HG03521 (cell line): ENCODE data around the gene STK36.
"Not testable (repeated sequence)": the region's sequence is repeated elsewhere in the genome, so short reads cannot be mapped to it uniquely, and the experiment has no call there.

Experiments used
- ATAC-seq: cut with Tn5 transposase; IDR thresholded peaks from one replicate; pipeline ENCODE4 v1.9.1; 2021; ENCODE audit warnings: mild to moderate bottlenecking, moderate library complexity; ENCODE audit not compliant: unreplicated experiment

Gene STK36

DNA sequence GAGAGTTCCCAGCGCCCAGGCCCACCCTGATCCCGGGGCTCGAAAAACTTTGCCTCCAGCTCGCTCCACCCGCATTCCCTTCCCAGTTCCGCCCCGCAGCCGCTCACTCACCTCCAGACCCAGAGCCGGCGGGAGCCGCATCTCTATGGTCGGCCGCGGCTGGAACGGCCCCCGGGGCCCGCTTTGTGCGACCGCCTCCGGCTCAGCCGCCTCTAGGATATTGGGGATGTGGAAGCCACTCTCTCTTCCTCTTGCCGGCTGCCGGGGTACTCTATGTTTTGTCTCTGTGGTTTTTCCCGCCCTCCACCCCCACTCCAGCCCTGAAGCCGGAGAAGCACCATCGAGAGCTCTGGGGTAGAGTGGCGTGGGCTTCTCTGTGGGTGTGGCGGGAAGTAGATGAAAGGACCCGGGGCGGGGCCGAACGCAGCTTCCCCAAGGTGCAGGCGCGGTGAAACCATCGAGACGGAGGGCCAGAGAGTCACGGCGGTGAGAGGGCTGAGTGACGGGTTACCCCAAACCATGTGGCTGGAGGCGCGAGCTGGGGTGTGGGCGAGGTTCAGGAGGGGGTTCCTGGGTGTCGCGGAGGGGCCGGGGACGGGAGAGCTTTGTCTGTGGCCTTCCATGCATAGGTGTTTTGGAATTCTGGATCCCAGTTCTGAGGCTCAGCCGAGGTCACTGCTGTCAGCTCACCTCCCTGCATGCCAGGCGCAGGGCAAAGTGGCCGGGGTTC lies 12.5 kb upstream of the STK36 start, which contains the start of the genes BCS1L and ZNF142:
BCS1L (plus strand) TSS at position 426 of the 730 bp plus-strand sequence. CDS start 1,305 bp downstream, outside the sequence.
ZNF142 (minus strand) TSS at position 366 of the 730 bp plus-strand sequence. CDS start 3,194 bp downstream, outside the sequence.
- peak; percentile 95 for ATAC-seq

GRCh38 chr2:218659988-218660358 lies 11.9 kb upstream of the STK36 start:
- ATAC-seq: no peak

DNA sequence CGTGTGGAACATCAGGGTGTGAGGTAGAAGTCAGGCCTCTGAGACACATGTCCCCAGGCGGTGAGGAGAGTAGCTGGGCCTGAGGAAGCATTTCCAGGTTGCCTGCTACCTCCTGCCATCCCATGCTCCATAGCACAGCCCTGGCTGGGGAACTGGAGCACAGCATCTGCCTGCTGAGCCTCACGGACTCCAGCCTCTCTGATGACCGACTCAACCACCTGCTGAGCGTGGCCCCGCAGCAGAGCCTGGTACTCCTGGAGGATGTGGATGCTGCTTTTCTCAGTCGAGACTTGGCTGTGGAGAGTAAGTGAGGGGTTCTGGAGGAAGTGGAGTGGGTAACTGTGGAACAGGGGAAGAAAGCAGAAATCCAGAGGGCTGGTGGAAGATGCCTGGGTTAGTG lies 9.5 kb upstream of the STK36 start:
- ATAC-seq: no peak

GRCh38 chr2:218662827-218663226 lies 9.1 kb upstream of the STK36 start:
- no peak for ATAC-seq

GRCh38 chr2:218663901-218664300 lies 8.0 kb upstream of the STK36 start:
- ATAC-seq: no peak

- ATAC-seq: no peak
Measured at GRCh38 chr2:218664653-218665052, 7.2 kb upstream of the STK36 start.

- ATAC-seq: no peak
Measured at GRCh38 chr2:218671097-218671653, 711 bp upstream of the STK36 start.

DNA sequence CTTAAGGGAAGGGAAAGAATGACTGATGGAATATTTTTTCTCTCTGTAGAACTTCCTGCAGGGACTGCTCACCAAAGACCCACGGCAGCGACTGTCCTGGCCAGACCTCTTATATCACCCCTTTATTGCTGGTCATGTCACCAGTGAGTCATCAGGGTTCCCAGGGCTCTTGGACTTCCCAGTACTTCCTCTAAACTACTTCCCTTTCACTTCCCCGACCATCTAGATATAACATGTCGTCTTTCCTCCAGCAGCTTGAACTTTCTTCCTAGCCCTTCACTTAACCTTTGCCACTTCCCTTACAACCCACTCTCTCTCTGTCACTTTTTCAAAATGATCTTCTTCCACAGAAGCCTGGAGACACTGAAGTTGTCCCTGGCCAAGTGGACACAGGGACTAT lies 7.2 kb downstream of the STK36 start:
- ATAC-seq: no peak

- ATAC-seq: no peak
Measured at GRCh38 chr2:218680061-218680460, 8.2 kb downstream of the STK36 start.

DNA sequence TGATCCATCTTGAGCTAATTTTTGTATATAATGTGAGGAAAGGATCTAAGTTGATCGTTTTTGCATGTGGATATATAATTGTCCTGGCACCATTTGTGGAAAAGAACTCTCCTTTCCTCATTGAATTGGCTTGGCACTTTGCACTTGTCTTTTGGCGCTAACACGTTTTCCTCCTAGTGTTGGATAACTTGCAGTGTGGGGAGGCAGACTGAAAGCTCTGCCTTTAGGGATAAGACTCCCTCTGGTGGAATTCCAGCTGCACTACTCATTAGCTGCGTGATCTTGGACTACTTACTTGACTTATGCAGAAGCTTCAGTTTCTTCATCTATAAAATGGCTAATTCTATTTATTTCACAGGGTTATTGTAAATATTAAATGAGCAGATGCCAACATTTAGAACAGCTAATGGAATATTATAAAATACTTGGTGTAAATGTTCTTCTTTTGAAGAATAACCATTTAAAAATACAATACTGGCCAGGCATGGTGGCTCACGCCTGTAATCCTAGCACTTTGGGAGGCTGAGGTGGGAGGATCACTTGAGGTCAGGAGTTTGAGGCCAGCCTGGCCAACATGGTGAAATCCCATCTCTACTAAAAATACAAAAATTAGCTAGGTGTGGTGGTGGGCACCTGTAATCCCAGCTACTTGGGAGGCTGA lies 15.6 kb downstream of the STK36 start:
- not testable (repeated sequence) for ATAC-seq

- ATAC-seq: no peak
Measured at GRCh38 chr2:218691234-218691633, 19.3 kb downstream of the STK36 start.

GRCh38 chr2:218694405-218695145 lies 22.7 kb downstream of the STK36 start:
- ATAC-seq: no peak

DNA sequence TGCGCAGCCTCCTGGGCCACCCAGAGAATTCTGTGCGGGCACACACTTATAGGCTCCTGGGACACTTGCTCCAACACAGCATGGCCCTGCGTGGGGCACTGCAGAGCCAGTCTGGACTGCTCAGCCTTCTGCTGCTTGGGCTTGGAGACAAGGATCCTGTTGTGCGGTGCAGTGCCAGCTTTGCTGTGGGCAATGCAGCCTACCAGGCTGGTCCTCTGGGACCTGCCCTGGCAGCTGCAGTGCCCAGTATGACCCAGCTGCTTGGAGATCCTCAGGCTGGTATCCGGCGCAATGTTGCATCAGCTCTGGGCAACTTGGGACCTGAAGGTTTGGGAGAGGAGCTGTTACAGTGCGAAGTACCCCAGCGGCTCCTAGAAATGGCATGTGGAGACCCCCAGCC lies 27.0 kb downstream of the STK36 start:
- ATAC-seq: no peak

- ATAC-seq: no peak
Measured at GRCh38 chr2:218701806-218702205, 29.9 kb downstream of the STK36 start.

- ATAC-seq: no peak
Measured at GRCh38 chr2:218703341-218703740, 31.5 kb downstream of the STK36 start.

GRCh38 chr2:218708086-218708485 lies 36.2 kb downstream of the STK36 start:
- ATAC-seq: no peak

DNA sequence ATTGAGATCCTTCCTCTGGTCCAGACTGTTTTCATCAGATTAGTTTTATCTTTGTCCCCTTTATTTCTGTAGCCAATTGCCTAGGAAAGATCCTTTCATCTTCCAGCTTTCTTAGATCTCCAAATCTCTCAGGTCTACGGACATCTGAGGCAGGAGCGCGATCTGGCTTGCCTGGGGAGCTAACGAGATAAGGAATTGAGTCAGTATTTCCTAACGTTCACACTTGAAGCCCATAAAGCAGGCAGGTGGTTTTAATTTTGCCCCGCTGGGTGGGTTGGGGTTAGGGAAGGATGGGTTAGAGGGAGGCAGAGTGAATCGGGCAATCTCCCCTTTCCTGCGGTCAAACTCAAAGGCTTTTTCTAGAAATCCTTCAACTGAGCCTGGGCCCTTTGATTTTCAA lies 38.0 kb downstream of the STK36 start:
- ATAC-seq: no peak

DNA sequence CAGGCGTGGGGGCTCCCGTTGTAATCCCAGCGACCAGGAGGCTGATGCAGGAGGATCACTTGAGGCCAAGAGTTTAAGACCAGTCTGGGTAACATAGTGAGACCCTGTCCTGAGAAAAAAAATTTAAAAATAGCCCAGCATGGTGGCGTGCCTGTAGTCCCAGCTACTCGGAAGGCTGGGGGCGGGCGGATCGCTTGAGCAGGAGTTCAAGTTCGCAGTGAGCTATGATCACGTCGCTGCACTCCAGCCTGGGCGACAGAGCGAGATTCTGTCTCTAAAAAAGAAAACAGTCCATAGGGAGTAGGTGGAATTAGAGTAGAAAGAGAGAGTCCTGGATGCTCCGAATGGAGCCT lies 38.4 kb downstream of the STK36 start:
- no peak for ATAC-seq

DNA sequence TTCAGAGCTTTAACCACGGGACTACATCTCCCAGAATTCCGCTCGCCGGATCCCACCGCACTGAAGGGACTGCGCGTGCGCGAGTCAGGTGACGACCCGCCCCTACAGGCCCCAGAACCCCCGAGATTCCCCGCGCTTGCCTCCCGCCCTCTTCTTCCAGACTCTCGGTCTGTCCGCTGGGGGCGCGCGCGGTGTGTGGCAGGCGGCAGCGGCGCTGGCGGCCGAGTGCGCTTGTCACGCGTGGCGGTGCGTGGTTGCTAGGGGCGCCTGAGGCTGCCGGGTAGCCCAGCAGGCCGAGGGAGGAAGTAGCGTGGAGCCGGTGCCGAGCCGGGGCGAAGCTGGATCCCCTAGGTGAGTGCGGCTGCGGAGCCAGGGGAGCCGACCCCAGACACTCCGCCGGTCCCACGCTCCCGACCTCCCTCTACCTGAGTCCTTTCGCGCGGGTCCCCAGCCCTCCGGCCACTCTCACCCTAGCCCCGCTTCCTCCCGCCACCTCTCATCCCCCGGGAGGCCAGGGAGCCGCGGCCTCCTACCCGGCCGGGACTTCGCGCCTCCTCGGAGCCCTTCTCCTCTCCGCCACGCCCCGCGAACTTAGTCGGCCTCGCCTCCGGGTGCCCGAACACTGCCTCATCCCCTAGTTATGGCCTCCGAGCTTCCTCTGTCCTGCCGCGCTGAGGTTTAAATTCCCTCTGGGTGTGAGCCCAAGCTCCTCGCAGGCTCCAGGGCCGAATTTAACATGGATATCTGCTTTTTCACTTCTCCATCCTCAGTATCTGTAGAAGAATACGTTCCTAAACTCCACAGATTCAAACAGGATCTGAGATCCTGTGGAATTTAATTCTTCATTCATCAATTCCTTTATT lies 39.0 kb downstream of the STK36 start, which contains the start of gene TTLL4:
TTLL4 (plus strand) TSS at position 149 of the 863 bp plus-strand sequence. CDS start 26,842 bp downstream, outside the sequence.
- peak; percentile 94 for ATAC-seq

- ATAC-seq: no peak
Measured at GRCh38 chr2:218711550-218711929, 39.7 kb downstream of the STK36 start.
